Epithelial cell of esophagus (primary cell): ENCODE measurements around the gene CTBS.
"Not testable (repeated sequence)": the region's sequence is repeated elsewhere in the genome, so short reads cannot be mapped to it uniquely, and the experiment has no call there.

Experiments
- DNase-seq: peaks from one replicate; pipeline ENCODE4 v3.0.0; 2010; ENCODE audit warnings: low read depth
- H3K4me3 ChIP-seq: 2 replicates; pipeline ENCODE4 v1.5.1; 2011; ENCODE audit warnings: mild to moderate bottlenecking, low read length, control low read depth
- CTCF ChIP-seq: IDR thresholded peaks from 2 replicates; pipeline ENCODE4 v1.5.1; 2011; ENCODE audit warnings: low read depth, mild to moderate bottlenecking, low read length, control low read depth, inconsistent platforms; ENCODE audit not compliant: insufficient read depth; ENCODE audit errors: missing control alignments

Gene CTBS

GRCh38 chr1:84538599-84538998 lies 35.6 kb downstream of the CTBS start:
- TF ChIP-seq CTCF = no peak
- DNase-seq = no peak
- no peak overlapping the region for H3K4me3 ChIP-seq

GRCh38 chr1:84525779-84526178 lies 48.5 kb downstream of the CTBS start:
- no peak for DNase-seq
- H3K4me3 ChIP-seq = no peak overlapping the region
- TF ChIP-seq CTCF = no peak

GRCh38 chr1:84524590-84524989 lies 49.6 kb downstream of the CTBS start:
- no peak for TF ChIP-seq CTCF

GRCh38 chr1:84510668-84511067 lies 63.6 kb downstream of the CTBS start:
- DNase-seq = no peak
- no peak overlapping the region for H3K4me3 ChIP-seq
- no peak for TF ChIP-seq CTCF

More at GRCh38 chr1:84524590-84524989, 49.6 kb downstream of the CTBS start:
- no peak for DNase-seq
- no peak overlapping the region for H3K4me3 ChIP-seq

- TF ChIP-seq CTCF = no peak
- no peak for DNase-seq
Observed at GRCh38 chr1:84510165-84510564, 64.1 kb downstream of the CTBS start.

GRCh38 chr1:84509029-84509428 lies 65.2 kb downstream of the CTBS start:
- TF ChIP-seq CTCF = no peak
- no peak overlapping the region for H3K4me3 ChIP-seq
- DNase-seq = no peak

More at GRCh38 chr1:84510165-84510564, 64.1 kb downstream of the CTBS start:
- H3K4me3 ChIP-seq = no peak overlapping the region

- TF ChIP-seq CTCF = no peak
- no peak overlapping the region for H3K4me3 ChIP-seq
- DNase-seq = no peak
Observed at GRCh38 chr1:84508510-84508909, 65.7 kb downstream of the CTBS start.

GRCh38 chr1:84507887-84508286 lies 66.4 kb downstream of the CTBS start:
- DNase-seq, H3K4me3 ChIP-seq: not testable (repeated sequence)
